K562 (cell line): ENCODE data around the gene USP24. TPM values are rescaled to one million over a fixed set of nuclear protein-coding genes. Genes with fewer than 3 reads are reported as not detected.
A peak's percentile ranks its signal among the peaks of the same experiment; 100 is the strongest.

Experiments
- CHD4 ChIP-seq: fragments of 200-600 bp; sonication (generic); IDR thresholded peaks from 3 replicates; pipeline ENCODE4 v1.6.1; 2012; ENCODE audit warnings: low read depth, mild to moderate bottlenecking, mixed read lengths, low read length, inconsistent platforms; ENCODE audit not compliant: insufficient read depth, insufficient replicate concordance, poor library complexity, severe bottlenecking
- CTBP1 ChIP-seq: fragments of 450-650 bp; IDR thresholded peaks from 2 replicates; pipeline ENCODE4 v1.6.1; 2016; ENCODE audit warnings: borderline replicate concordance
- CXXC5 ChIP-seq: fragments of 250-450 bp; sonication (Bioruptor Pico); IDR thresholded peaks from 2 replicates; pipeline ENCODE4 v1.8.0; 2022; ENCODE audit warnings: inconsistent platforms, mild to moderate bottlenecking, moderate library complexity
- EP400 ChIP-seq: fragments of 450-650 bp; IDR thresholded peaks from 2 replicates; pipeline ENCODE4 v1.6.1; 2017; ENCODE audit warnings: antibody characterized with exemption, mild to moderate bottlenecking, moderate library complexity
- ETV6 ChIP-seq, 3 experiments: fragments of 150-350 bp in 1 of 3; sonication (generic) in 1 of 3; formaldehyde crosslinking in 1 of 3; IDR thresholded peaks; 2 replicates each; pipeline versions ENCODE4 v1.6.1 to v1.8.0; 2014 to 2022; ENCODE audit warnings: borderline replicate concordance in 2 of 3, low read depth in 2 of 3, antibody characterized with exemption in 1 of 3, low read length in 1 of 3, mild to moderate bottlenecking in 1 of 3, missing genetic modification reagents in 1 of 3
- HDAC1 ChIP-seq, 2 experiments: fragments of 450-650 bp; IDR thresholded peaks; 2 replicates each; pipeline ENCODE4 v1.6.1; 2016 to 2017; ENCODE audit warnings: inconsistent platforms in 1 of 2, mild to moderate bottlenecking in 1 of 2, moderate library complexity in 1 of 2
- TCF15 ChIP-seq: fragments of 250-450 bp; sonication (Bioruptor Pico); IDR thresholded peaks from 2 replicates; pipeline ENCODE4 v1.8.0; 2022; ENCODE audit warnings: moderate library complexity, mild to moderate bottlenecking, inconsistent platforms
- TFE3 ChIP-seq: fragments of 450-650 bp; formaldehyde crosslinking; IDR thresholded peaks from 2 replicates; pipeline ENCODE4 v1.4.0; 2020; ENCODE audit warnings: mild to moderate bottlenecking, mixed read lengths
- ZNF197 ChIP-seq: fragments of 200-800 bp; sonication (Bioruptor generic); IDR thresholded peaks from 2 replicates; pipeline ENCODE4 v1.6.1; 2016; ENCODE audit warnings: low read depth, missing genetic modification characterization, missing compliant biosample characterization
- ZNF41 ChIP-seq: fragments of 250-450 bp; sonication (Bioruptor Pico); conservative IDR thresholded peaks from 2 replicates; pipeline ENCODE4 v1.4.0; 2020; ENCODE audit warnings: mild to moderate bottlenecking
- ZNF436 ChIP-seq: fragments of 250-450, 450-650 bp; sonication (Bioruptor Pico); formaldehyde crosslinking; IDR thresholded peaks from 2 replicates; pipeline ENCODE4 v1.7.0; 2020; ENCODE audit warnings: mild to moderate bottlenecking
- polyA plus RNA-seq, 8 experiments: library from polyadenylated mRNA; depleted of rRNA in 4 of 8; stranded (reverse) in 5 of 8; unstranded in 3 of 8; fragments of >200 nt; fragmentation: Nextera tagmentation in 2 of 8; fragmentation: Illumina TruSeq in 1 of 8; extraction: Ambion mirVana in 2 of 8; extraction: Trizol in 1 of 8; gene quantifications; 2 replicates each; pipeline versions ENCODE4 v1.2.1 to v1.2.3, GENCODE V29; 2011 to 2014; ENCODE audit warnings: inconsistent platforms in 1 of 8, missing spikeins in 1 of 8
- total RNA-seq, 7 experiments: library from RNA; depleted of rRNA in 6 of 7; stranded (reverse); fragments of >200 nt in 6 of 7; fragmentation: Illumina TruSeq in 2 of 7; extraction: Trizol in 2 of 7; gene quantifications; 2 replicates each; pipeline versions ENCODE4 v1.2.1 to v1.2.3, GENCODE V29; 2011 to 2021; ENCODE audit warnings: low replicate concordance in 1 of 7
- TF ChIP-seq, protein P1 (sequence below): fragments of 250-450 bp; sonication (Bioruptor Pico); IDR thresholded peaks from 2 replicates; pipeline ENCODE4 v1.9.0; 2021; ENCODE audit warnings: mild to moderate bottlenecking, inconsistent platforms
- TF ChIP-seq, protein P2 (sequence below): fragments of 150-350 bp; IDR thresholded peaks from 2 replicates; pipeline ENCODE4 v1.6.1; 2014; ENCODE audit warnings: low read depth, mild to moderate bottlenecking, low read length, borderline replicate concordance

The USP24 gene
- total and polyA plus RNA-seq, 9 of the 15 experiments (the other 6 are each of a cell fraction or from before 2014, with no cell fraction given), result 7.7 to 62.6 (median 36.8) TPM

GRCh38 chr1:55215194-55216021 lies at the start of gene USP24 (continued):
- TF ChIP-seq, protein P1, sequence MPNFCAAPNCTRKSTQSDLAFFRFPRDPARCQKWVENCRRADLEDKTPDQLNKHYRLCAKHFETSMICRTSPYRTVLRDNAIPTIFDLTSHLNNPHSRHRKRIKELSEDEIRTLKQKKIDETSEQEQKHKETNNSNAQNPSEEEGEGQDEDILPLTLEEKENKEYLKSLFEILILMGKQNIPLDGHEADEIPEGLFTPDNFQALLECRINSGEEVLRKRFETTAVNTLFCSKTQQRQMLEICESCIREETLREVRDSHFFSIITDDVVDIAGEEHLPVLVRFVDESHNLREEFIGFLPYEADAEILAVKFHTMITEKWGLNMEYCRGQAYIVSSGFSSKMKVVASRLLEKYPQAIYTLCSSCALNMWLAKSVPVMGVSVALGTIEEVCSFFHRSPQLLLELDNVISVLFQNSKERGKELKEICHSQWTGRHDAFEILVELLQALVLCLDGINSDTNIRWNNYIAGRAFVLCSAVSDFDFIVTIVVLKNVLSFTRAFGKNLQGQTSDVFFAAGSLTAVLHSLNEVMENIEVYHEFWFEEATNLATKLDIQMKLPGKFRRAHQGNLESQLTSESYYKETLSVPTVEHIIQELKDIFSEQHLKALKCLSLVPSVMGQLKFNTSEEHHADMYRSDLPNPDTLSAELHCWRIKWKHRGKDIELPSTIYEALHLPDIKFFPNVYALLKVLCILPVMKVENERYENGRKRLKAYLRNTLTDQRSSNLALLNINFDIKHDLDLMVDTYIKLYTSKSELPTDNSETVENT (CRISPR knock-in tag), result 0 out of 2 replicates have a peak, but pooled peaks have one; percentile 61
- TF ChIP-seq ZNF436 (CRISPR knock-in tag) (peak; percentile 65; the same call in 1 of the 2 replicates), CHD4 (no peak), EP400 (peak; percentile 69; the same call in 1 of the 2 replicates), TCF15 (no peak), TFE3 (no peak), ZNF197 (CRISPR knock-in tag) (peak; percentile 69; the same call in 1 of the 2 replicates), CTBP1 (peak; percentile 75), HDAC1 (IDR thresholded peaks at IDR 0.05) (peak in 1 of 2 experiments; percentile 49; a peak in 1 of 4 replicates), ETV6 (IDR thresholded peaks at IDR 0.05; ENCODE audit: borderline replicate concordance in 1 of 2, low read depth in 2 of 2, low read length in 1 of 2) (0 out of 4 replicates have a peak, but pooled peaks of 1 of the 2 experiments have one; percentile 53), ETV6 (CRISPR knock-in tag; IDR thresholded peaks at IDR 0.05; ENCODE audit: borderline replicate concordance) (no peak), ZNF41 (CRISPR knock-in tag) (no peak), CXXC5 (CRISPR knock-in tag) (peak; percentile 87)
- TF ChIP-seq, protein P2, sequence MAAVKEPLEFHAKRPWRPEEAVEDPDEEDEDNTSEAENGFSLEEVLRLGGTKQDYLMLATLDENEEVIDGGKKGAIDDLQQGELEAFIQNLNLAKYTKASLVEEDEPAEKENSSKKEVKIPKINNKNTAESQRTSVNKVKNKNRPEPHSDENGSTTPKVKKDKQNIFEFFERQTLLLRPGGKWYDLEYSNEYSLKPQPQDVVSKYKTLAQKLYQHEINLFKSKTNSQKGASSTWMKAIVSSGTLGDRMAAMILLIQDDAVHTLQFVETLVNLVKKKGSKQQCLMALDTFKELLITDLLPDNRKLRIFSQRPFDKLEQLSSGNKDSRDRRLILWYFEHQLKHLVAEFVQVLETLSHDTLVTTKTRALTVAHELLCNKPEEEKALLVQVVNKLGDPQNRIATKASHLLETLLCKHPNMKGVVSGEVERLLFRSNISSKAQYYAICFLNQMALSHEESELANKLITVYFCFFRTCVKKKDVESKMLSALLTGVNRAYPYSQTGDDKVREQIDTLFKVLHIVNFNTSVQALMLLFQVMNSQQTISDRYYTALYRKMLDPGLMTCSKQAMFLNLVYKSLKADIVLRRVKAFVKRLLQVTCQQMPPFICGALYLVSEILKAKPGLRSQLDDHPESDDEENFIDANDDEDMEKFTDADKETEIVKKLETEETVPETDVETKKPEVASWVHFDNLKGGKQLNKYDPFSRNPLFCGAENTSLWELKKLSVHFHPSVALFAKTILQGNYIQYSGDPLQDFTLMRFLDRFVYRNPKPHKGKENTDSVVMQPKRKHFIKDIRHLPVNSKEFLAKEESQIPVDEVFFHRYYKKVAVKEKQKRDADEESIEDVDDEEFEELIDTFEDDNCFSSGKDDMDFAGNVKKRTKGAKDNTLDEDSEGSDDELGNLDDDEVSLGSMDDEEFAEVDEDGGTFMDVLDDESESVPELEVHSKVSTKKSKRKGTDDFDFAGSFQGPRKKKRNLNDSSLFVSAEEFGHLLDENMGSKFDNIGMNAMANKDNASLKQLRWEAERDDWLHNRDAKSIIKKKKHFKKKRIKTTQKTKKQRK, result no peak
